ENCODE data around the gene NOG.

Gene NOG

GRCh38 chr17:56593646-56594319 is at the start of gene NOG:
Gene NOG, plus strand, starts transcription at chr17:56593699. Its CDS starts 525 bp downstream, at chr17:56594224.
- Histone ChIP-seq H3K9me3 (ENCODE audit: control insufficient read depth, low read depth, low read length) (no peaks in the 10 kb centered on the region), H3K4me1 (ENCODE audit: control insufficient read depth, low read depth, low read length) (peaks cover 9% of the 10 kb centered on the region), H3K36me3 (ENCODE audit: control insufficient read depth, low read depth, low read length) (no peaks in the 10 kb centered on the region), H3K27me3 (ENCODE audit: control insufficient read depth, insufficient read depth, low read length) (peaks cover 81% of the 10 kb centered on the region), H3K27ac (ENCODE audit: low read length) (no peak within 1 kb of the TSS), H3K9ac (ENCODE audit: low read length) (peak within 1 kb of the TSS; percentile 18), H3K4me3 (ENCODE audit: low read length) (peak within 1 kb of the TSS; percentile 81)

GRCh38 chr17:56545106-56545505 is 48.4 kb upstream of the NOG start:
- H3K4me3 ChIP-seq (ENCODE audit: low read length): no peak overlapping the region
- no peak overlapping the region for H3K27ac ChIP-seq (ENCODE audit: low read length)
- H3K9ac ChIP-seq (ENCODE audit: low read length): no peak overlapping the region
- no peaks in the 10 kb centered on the region for H3K9me3 ChIP-seq (ENCODE audit: control insufficient read depth, low read depth, low read length)
- H3K4me1 ChIP-seq (ENCODE audit: control insufficient read depth, low read depth, low read length): peaks cover 8% of the 10 kb centered on the region
- no peaks in the 10 kb centered on the region for H3K36me3 ChIP-seq (ENCODE audit: control insufficient read depth, low read depth, low read length)
- H3K27me3 ChIP-seq (ENCODE audit: control insufficient read depth, insufficient read depth, low read length): no peaks in the 10 kb centered on the region

GRCh38 chr17:56545930-56546329 is 47.6 kb upstream of the NOG start:
- no peak overlapping the region for H3K27ac ChIP-seq (ENCODE audit: low read length)
- H3K4me1 ChIP-seq (ENCODE audit: control insufficient read depth, low read depth, low read length): peaks cover 8% of the 10 kb centered on the region
- no peak overlapping the region for H3K9ac ChIP-seq (ENCODE audit: low read length)
- no peak overlapping the region for H3K4me3 ChIP-seq (ENCODE audit: low read length)
- H3K9me3 ChIP-seq (ENCODE audit: control insufficient read depth, low read depth, low read length): no peaks in the 10 kb centered on the region
- H3K36me3 ChIP-seq (ENCODE audit: control insufficient read depth, low read depth, low read length): no peaks in the 10 kb centered on the region
- H3K27me3 ChIP-seq (ENCODE audit: control insufficient read depth, insufficient read depth, low read length): no peaks in the 10 kb centered on the region

- no peaks in the 10 kb centered on the region for H3K9me3 ChIP-seq (ENCODE audit: control insufficient read depth, low read depth, low read length)
- H3K9ac ChIP-seq (ENCODE audit: low read length): no peak overlapping the region
- H3K4me1 ChIP-seq (ENCODE audit: control insufficient read depth, low read depth, low read length): peaks cover 8% of the 10 kb centered on the region
- no peak overlapping the region for H3K4me3 ChIP-seq (ENCODE audit: low read length)
- no peaks in the 10 kb centered on the region for H3K36me3 ChIP-seq (ENCODE audit: control insufficient read depth, low read depth, low read length)
- H3K27ac ChIP-seq (ENCODE audit: low read length): no peak overlapping the region
- no peaks in the 10 kb centered on the region for H3K27me3 ChIP-seq (ENCODE audit: control insufficient read depth, insufficient read depth, low read length)
Measured at GRCh38 chr17:56548661-56549060, 44.8 kb upstream of the NOG start.

- no peak overlapping the region for H3K4me3 ChIP-seq (ENCODE audit: low read length)
- peaks cover 8% of the 10 kb centered on the region for H3K4me1 ChIP-seq (ENCODE audit: control insufficient read depth, low read depth, low read length)
- no peak overlapping the region for H3K9ac ChIP-seq (ENCODE audit: low read length)
- H3K36me3 ChIP-seq (ENCODE audit: control insufficient read depth, low read depth, low read length): no peaks in the 10 kb centered on the region
- no peak overlapping the region for H3K27ac ChIP-seq (ENCODE audit: low read length)
- no peaks in the 10 kb centered on the region for H3K9me3 ChIP-seq (ENCODE audit: control insufficient read depth, low read depth, low read length)
- no peaks in the 10 kb centered on the region for H3K27me3 ChIP-seq (ENCODE audit: control insufficient read depth, insufficient read depth, low read length)
Measured at GRCh38 chr17:56549501-56549900, 44.0 kb upstream of the NOG start.

- Histone ChIP-seq H3K4me1 (ENCODE audit: control insufficient read depth, low read depth, low read length) (no peaks in the 10 kb centered on the region), H3K9ac (ENCODE audit: low read length) (no peak overlapping the region), H3K27ac (ENCODE audit: low read length) (no peak overlapping the region), H3K27me3 (ENCODE audit: control insufficient read depth, insufficient read depth, low read length) (no peaks in the 10 kb centered on the region), H3K9me3 (ENCODE audit: control insufficient read depth, low read depth, low read length) (no peaks in the 10 kb centered on the region), H3K36me3 (ENCODE audit: control insufficient read depth, low read depth, low read length) (no peaks in the 10 kb centered on the region), H3K4me3 (ENCODE audit: low read length) (no peak overlapping the region)
Measured at GRCh38 chr17:56557682-56558081, 35.8 kb upstream of the NOG start.

GRCh38 chr17:56558088-56558487 is 35.4 kb upstream of the NOG start:
- no peaks in the 10 kb centered on the region for H3K4me1 ChIP-seq (ENCODE audit: control insufficient read depth, low read depth, low read length)
- H3K36me3 ChIP-seq (ENCODE audit: control insufficient read depth, low read depth, low read length): no peaks in the 10 kb centered on the region
- H3K27me3 ChIP-seq (ENCODE audit: control insufficient read depth, insufficient read depth, low read length): no peaks in the 10 kb centered on the region

GRCh38 chr17:56570199-56570598 is 23.3 kb upstream of the NOG start:
- Histone ChIP-seq H3K9ac (ENCODE audit: low read length) (no peak overlapping the region), H3K27me3 (ENCODE audit: control insufficient read depth, insufficient read depth, low read length) (no peaks in the 10 kb centered on the region), H3K36me3 (ENCODE audit: control insufficient read depth, low read depth, low read length) (no peaks in the 10 kb centered on the region), H3K9me3 (ENCODE audit: control insufficient read depth, low read depth, low read length) (no peaks in the 10 kb centered on the region), H3K4me3 (ENCODE audit: low read length) (no peak overlapping the region), H3K27ac (ENCODE audit: low read length) (no peak overlapping the region), H3K4me1 (ENCODE audit: control insufficient read depth, low read depth, low read length) (no peaks in the 10 kb centered on the region)

More at GRCh38 chr17:56558088-56558487, 35.4 kb upstream of the NOG start:
- H3K9me3 ChIP-seq (ENCODE audit: control insufficient read depth, low read depth, low read length): no peaks in the 10 kb centered on the region
- no peak overlapping the region for H3K9ac ChIP-seq (ENCODE audit: low read length)
- H3K4me3 ChIP-seq (ENCODE audit: low read length): no peak overlapping the region
- no peak overlapping the region for H3K27ac ChIP-seq (ENCODE audit: low read length)

- no peaks in the 10 kb centered on the region for H3K27me3 ChIP-seq (ENCODE audit: control insufficient read depth, insufficient read depth, low read length)
- H3K9ac ChIP-seq (ENCODE audit: low read length): no peak overlapping the region
- no peaks in the 10 kb centered on the region for H3K36me3 ChIP-seq (ENCODE audit: control insufficient read depth, low read depth, low read length)
Measured at GRCh38 chr17:56571456-56571855, 22.0 kb upstream of the NOG start.

GRCh38 chr17:56577190-56577842 is 16.2 kb upstream of the NOG start:
- Histone ChIP-seq H3K9ac (ENCODE audit: low read length) (no peak overlapping the region), H3K9me3 (ENCODE audit: control insufficient read depth, low read depth, low read length) (no peaks in the 10 kb centered on the region), H3K36me3 (ENCODE audit: control insufficient read depth, low read depth, low read length) (no peaks in the 10 kb centered on the region), H3K4me3 (ENCODE audit: low read length) (no peak overlapping the region), H3K4me1 (ENCODE audit: control insufficient read depth, low read depth, low read length) (peaks cover 14% of the 10 kb centered on the region), H3K27ac (ENCODE audit: low read length) (no peak overlapping the region), H3K27me3 (ENCODE audit: control insufficient read depth, insufficient read depth, low read length) (peaks cover 4% of the 10 kb centered on the region)

More at GRCh38 chr17:56571456-56571855, 22.0 kb upstream of the NOG start:
- no peaks in the 10 kb centered on the region for H3K4me1 ChIP-seq (ENCODE audit: control insufficient read depth, low read depth, low read length)
- no peak overlapping the region for H3K27ac ChIP-seq (ENCODE audit: low read length)
- no peak overlapping the region for H3K4me3 ChIP-seq (ENCODE audit: low read length)
- no peaks in the 10 kb centered on the region for H3K9me3 ChIP-seq (ENCODE audit: control insufficient read depth, low read depth, low read length)

- no peaks in the 10 kb centered on the region for H3K36me3 ChIP-seq (ENCODE audit: control insufficient read depth, low read depth, low read length)
- peaks cover 4% of the 10 kb centered on the region for H3K27me3 ChIP-seq (ENCODE audit: control insufficient read depth, insufficient read depth, low read length)
- H3K27ac ChIP-seq (ENCODE audit: low read length): no peak overlapping the region
- peaks cover 14% of the 10 kb centered on the region for H3K4me1 ChIP-seq (ENCODE audit: control insufficient read depth, low read depth, low read length)
- H3K9ac ChIP-seq (ENCODE audit: low read length): no peak overlapping the region
- no peaks in the 10 kb centered on the region for H3K9me3 ChIP-seq (ENCODE audit: control insufficient read depth, low read depth, low read length)
- H3K4me3 ChIP-seq (ENCODE audit: low read length): no peak overlapping the region
Measured at GRCh38 chr17:56577843-56578204, 15.7 kb upstream of the NOG start.

Measured in iPS-18a (cell line).